HEK293 (cell line): ENCODE results near the gene NEK3.
"Not testable (repeated sequence)": the region's sequence is repeated elsewhere in the genome, so short reads cannot be mapped to it uniquely, and the experiment has no call there.

Source experiments
- HOXA7 ChIP-seq: sonication (generic); formaldehyde crosslinking; IDR thresholded peaks from 2 replicates; pipeline ENCODE4 v1.8.1; 2022; ENCODE audit warnings: missing genetic modification reagents, borderline replicate concordance
- RBAK ChIP-seq: fragments of 450-650 bp; formaldehyde crosslinking; IDR thresholded peaks from 2 replicates; pipeline ENCODE4 v1.5.1; 2016; ENCODE audit warnings: missing biosample characterization, missing genetic modification characterization
- SALL2 ChIP-seq: fragments of 450-650 bp; formaldehyde crosslinking; IDR thresholded peaks from 2 replicates; pipeline ENCODE4 v1.5.0; 2017; ENCODE audit warnings: missing biosample characterization, mild to moderate bottlenecking, missing genetic modification characterization, borderline replicate concordance
- YY1 ChIP-seq: fragments of 450-650 bp; formaldehyde crosslinking; IDR thresholded peaks from 2 replicates; pipeline ENCODE4 v1.5.1; 2018; ENCODE audit warnings: missing biosample characterization, missing genetic modification characterization
- ZBTB1 ChIP-seq: fragments of 450-650 bp; formaldehyde crosslinking; IDR thresholded peaks from 2 replicates; pipeline ENCODE4 v1.5.1; 2016; ENCODE audit warnings: missing biosample characterization, missing genetic modification characterization
- ZBTB8A ChIP-seq: fragments of 450-650 bp; formaldehyde crosslinking; IDR thresholded peaks from 2 replicates; pipeline ENCODE4 v1.5.1; 2016; ENCODE audit warnings: missing biosample characterization, missing genetic modification characterization
- ZNF221 ChIP-seq: fragments of 450-650 bp; formaldehyde crosslinking; IDR thresholded peaks from 2 replicates; pipeline ENCODE4 v1.5.1; 2017; ENCODE audit warnings: missing biosample characterization, missing genetic modification characterization, borderline replicate concordance
- ZNF548 ChIP-seq: fragments of 450-650 bp; formaldehyde crosslinking; IDR thresholded peaks from 2 replicates; pipeline ENCODE4 v1.5.1; 2016; ENCODE audit warnings: missing biosample characterization, missing genetic modification characterization
- ZNF549 ChIP-seq: fragments of 450-650 bp; IDR thresholded peaks from 2 replicates; pipeline ENCODE4 v1.5.1; 2018; ENCODE audit warnings: missing biosample characterization, missing genetic modification characterization, mild to moderate bottlenecking, inconsistent platforms, moderate library complexity
- ZNF785 ChIP-seq: fragments of 450-650 bp; formaldehyde crosslinking; IDR thresholded peaks from 2 replicates; pipeline ENCODE4 v1.5.1; 2016; ENCODE audit warnings: missing biosample characterization, missing genetic modification characterization
- ZSCAN16 ChIP-seq: fragments of 450-650 bp; formaldehyde crosslinking; IDR thresholded peaks from 2 replicates; pipeline ENCODE4 v1.5.1; 2016; ENCODE audit warnings: missing biosample characterization, missing genetic modification characterization
- TF ChIP-seq, protein P1 (sequence below): fragments of 450-650 bp; formaldehyde crosslinking; IDR thresholded peaks from 2 replicates; pipeline ENCODE4 v1.5.1; 2016; ENCODE audit warnings: missing biosample characterization, missing genetic modification characterization
- TF ChIP-seq, protein P2 (sequence below): fragments of 450-650 bp; formaldehyde crosslinking; IDR thresholded peaks from 2 replicates; pipeline ENCODE4 v1.5.1; 2016; ENCODE audit warnings: missing biosample characterization, missing genetic modification characterization
- TF ChIP-seq, protein P3 (sequence below): fragments of 450-650 bp; formaldehyde crosslinking; IDR thresholded peaks from 2 replicates; pipeline ENCODE4 v1.5.1; 2016; ENCODE audit warnings: missing biosample characterization, missing genetic modification characterization

DNA sequence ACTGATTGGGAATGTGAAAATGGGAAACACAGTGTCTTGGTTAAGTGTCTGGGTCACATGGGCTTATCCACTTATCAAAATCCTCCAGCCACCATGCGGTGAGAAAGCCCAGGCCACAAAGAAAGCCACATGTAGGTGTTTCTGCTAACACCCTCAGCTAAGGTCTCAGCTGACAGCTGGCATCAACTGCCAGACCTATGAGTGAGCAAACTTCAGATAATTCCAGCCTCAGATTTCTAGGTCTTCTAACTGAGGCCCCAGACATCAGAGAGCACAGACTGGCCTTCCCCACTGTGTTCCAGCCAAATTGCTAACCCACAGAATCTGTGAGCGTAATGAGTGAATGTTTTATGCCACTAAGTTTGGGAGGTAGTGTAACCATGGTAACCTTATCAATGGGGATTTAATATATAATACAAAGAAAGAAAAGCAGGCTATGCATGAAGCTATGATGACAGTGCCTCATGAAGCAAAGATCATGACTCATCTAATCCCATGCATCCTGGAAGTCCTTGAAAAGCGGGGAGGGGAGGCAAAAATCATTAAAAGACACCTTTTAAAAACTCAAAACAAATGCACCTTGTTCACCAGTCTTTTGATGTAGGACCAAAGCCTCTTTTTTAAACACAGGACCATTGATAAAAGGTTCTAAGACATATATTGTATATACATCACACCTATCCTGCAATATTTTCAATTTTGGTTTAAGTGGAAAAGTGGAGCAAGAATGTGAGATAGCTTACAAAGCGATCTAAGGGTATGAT is 28.2 kb upstream of the NEK3 start:
- TF ChIP-seq RBAK (tag by site-specific recombination); ZNF221 (tag by site-specific recombination); ZBTB1 (tag by site-specific recombination); ZNF785; SALL2; YY1 (tag by site-specific recombination); HOXA7 (CRISPR knock-in tag); ZNF549 (tag by site-specific recombination); ZSCAN16 (tag by site-specific recombination); ZBTB8A (tag by site-specific recombination); ZNF548 (tag by site-specific recombination): not testable (repeated sequence)
- TF ChIP-seq, protein P1, sequence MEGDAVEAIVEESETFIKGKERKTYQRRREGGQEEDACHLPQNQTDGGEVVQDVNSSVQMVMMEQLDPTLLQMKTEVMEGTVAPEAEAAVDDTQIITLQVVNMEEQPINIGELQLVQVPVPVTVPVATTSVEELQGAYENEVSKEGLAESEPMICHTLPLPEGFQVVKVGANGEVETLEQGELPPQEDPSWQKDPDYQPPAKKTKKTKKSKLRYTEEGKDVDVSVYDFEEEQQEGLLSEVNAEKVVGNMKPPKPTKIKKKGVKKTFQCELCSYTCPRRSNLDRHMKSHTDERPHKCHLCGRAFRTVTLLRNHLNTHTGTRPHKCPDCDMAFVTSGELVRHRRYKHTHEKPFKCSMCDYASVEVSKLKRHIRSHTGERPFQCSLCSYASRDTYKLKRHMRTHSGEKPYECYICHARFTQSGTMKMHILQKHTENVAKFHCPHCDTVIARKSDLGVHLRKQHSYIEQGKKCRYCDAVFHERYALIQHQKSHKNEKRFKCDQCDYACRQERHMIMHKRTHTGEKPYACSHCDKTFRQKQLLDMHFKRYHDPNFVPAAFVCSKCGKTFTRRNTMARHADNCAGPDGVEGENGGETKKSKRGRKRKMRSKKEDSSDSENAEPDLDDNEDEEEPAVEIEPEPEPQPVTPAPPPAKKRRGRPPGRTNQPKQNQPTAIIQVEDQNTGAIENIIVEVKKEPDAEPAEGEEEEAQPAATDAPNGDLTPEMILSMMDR: not testable (repeated sequence)
- TF ChIP-seq, protein P2, sequence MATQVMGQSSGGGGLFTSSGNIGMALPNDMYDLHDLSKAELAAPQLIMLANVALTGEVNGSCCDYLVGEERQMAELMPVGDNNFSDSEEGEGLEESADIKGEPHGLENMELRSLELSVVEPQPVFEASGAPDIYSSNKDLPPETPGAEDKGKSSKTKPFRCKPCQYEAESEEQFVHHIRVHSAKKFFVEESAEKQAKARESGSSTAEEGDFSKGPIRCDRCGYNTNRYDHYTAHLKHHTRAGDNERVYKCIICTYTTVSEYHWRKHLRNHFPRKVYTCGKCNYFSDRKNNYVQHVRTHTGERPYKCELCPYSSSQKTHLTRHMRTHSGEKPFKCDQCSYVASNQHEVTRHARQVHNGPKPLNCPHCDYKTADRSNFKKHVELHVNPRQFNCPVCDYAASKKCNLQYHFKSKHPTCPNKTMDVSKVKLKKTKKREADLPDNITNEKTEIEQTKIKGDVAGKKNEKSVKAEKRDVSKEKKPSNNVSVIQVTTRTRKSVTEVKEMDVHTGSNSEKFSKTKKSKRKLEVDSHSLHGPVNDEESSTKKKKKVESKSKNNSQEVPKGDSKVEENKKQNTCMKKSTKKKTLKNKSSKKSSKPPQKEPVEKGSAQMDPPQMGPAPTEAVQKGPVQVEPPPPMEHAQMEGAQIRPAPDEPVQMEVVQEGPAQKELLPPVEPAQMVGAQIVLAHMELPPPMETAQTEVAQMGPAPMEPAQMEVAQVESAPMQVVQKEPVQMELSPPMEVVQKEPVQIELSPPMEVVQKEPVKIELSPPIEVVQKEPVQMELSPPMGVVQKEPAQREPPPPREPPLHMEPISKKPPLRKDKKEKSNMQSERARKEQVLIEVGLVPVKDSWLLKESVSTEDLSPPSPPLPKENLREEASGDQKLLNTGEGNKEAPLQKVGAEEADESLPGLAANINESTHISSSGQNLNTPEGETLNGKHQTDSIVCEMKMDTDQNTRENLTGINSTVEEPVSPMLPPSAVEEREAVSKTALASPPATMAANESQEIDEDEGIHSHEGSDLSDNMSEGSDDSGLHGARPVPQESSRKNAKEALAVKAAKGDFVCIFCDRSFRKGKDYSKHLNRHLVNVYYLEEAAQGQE (tag by site-specific recombination): not testable (repeated sequence)
- TF ChIP-seq, protein P3, sequence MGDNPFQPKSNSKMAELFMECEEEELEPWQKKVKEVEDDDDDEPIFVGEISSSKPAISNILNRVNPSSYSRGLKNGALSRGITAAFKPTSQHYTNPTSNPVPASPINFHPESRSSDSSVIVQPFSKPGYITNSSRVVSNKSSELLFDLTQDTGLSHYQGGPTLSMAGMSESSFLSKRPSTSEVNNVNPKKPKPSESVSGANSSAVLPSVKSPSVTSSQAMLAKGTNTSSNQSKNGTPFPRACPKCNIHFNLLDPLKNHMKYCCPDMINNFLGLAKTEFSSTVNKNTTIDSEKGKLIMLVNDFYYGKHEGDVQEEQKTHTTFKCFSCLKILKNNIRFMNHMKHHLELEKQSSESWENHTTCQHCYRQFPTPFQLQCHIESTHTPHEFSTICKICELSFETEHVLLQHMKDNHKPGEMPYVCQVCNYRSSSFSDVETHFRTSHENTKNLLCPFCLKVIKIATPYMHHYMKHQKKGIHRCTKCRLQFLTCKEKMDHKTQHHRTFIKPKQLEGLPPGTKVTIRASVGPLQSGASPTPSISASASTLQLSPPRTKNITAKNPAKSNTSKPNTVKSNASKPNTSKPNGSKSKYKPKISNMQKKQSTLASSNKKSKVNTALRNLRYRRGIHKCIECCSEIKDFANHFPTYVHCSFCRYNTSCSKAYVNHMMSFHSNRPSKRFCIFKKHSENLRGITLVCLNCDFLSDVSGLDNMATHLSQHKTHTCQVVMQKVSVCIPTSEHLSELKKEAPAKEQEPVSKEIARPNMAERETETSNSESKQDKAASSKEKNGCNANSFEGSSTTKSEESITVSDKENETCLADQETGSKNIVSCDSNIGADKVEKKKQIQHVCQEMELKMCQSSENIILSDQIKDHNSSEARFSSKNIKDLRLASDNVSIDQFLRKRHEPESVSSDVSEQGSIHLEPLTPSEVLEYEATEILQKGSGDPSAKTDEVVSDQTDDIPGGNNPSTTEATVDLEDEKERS: not testable (repeated sequence)
